Left lung (tissue), 10 donors: Measurements from ENCODE around the gene ETV5. TPM values are rescaled to one million over a fixed set of nuclear protein-coding genes. Genes with fewer than 3 reads are reported as not detected.

ENCODE experiments used
- ATAC-seq: fragments of 200-7000 bp; cut with Tn5 transposase; one replicate; pipeline ENCODE4 v1.9.1; 2020; ENCODE audit warnings: moderate library complexity
- DNase-seq, 4 donors: peaks; one replicate each; pipeline ENCODE4 v3.0.0-alpha.2; 2013 to 2020
- H3K27ac ChIP-seq, 2 donors: fragments of 200-600 bp; sonication (generic) in 1 of 2; one replicate each; pipeline versions ENCODE4 v1.5.0 to v1.8.0; 2020 to 2021
- H3K27me3 ChIP-seq, 2 donors: fragments of 200-600 bp; sonication (generic) in 1 of 2; one replicate each; pipeline versions ENCODE4 v1.5.0 to v1.8.0; 2020 to 2021
- H3K36me3 ChIP-seq, 2 donors: fragments of 200-600 bp; sonication (generic) in 1 of 2; one replicate each; pipeline versions ENCODE4 v1.5.0 to v1.8.0; 2020 to 2021
- H3K4me1 ChIP-seq, 2 donors: fragments of 200-600 bp; one replicate each; pipeline ENCODE4 v1.8.0; 2021
- H3K4me3 ChIP-seq, 2 donors: fragments of 200-600 bp; sonication (generic) in 1 of 2; one replicate each; pipeline versions ENCODE4 v1.5.0 to v1.8.0; 2020 to 2021; ENCODE audit warnings: mild to moderate bottlenecking in 1 of 2
- H3K9me3 ChIP-seq, 2 donors: fragments of 200-600 bp; sonication (generic) in 1 of 2; one replicate each; pipeline versions ENCODE4 v1.5.0 to v1.8.0; 2020 to 2021
- CTCF ChIP-seq, 2 donors: fragments of 200-600 bp; sonication (generic) in 1 of 2; IDR thresholded peaks; one replicate each; pipeline versions ENCODE4 v1.5.0 to v1.8.0; 2021; ENCODE audit warnings: antibody characterized with exemption in 2 of 2
- intact Hi-C, 2 donors: fragments of 100-400 bp; cut with DNase I; formaldehyde crosslinking; loops; one replicate each; pipeline versions ENCODE4 v1.11.2 to v1.14.2; 2022
- polyA plus RNA-seq, 6 donors: library from polyadenylated mRNA; unstranded; fragments of 120-200 nt; gene quantifications; one replicate each; pipeline ENCODE4 v1.2.1, GENCODE V29; 2013; ENCODE audit not compliant: insufficient read length in 6 of 6
- total RNA-seq, 2 donors: library from RNA; stranded (reverse); fragmentation: NEBNext Ultra II Directional; extraction: Animal tissue kit (Norgen Biotek cat#: 25700); gene quantifications; one replicate each; pipeline ENCODE4 v1.2.1, GENCODE V29; 2021
- donor health status: DM: no; HTN: yes; CAD: no.
- donor health status: DM: no; HTN: no; CAD: no.

The ETV5 gene
- total and polyA plus RNA-seq, 8 donors: 40.7 to 332 (median 266) TPM

- DNase-seq: no peak
- H3K27me3 ChIP-seq: no peaks in the 10 kb centered on the region
- TF ChIP-seq CTCF (IDR thresholded peaks at IDR 0.05): no peak
- H3K4me1 ChIP-seq: no peaks in the 10 kb centered on the region
- intact Hi-C loops: no loop called here
- H3K27ac ChIP-seq: no peak overlapping the region
- ATAC-seq: no peak
- H3K9me3 ChIP-seq: no peaks in the 10 kb centered on the region
- no peaks in the 10 kb centered on the region for H3K36me3 ChIP-seq
- no peak overlapping the region for H3K4me3 ChIP-seq
Measured at GRCh38 chr3:186137051-186137685, 28.3 kb upstream of the ETV5 start.

- ATAC-seq (no peak), DNase-seq (no peak)
- no peaks in the 10 kb centered on the region for H3K9me3 ChIP-seq
- no peaks in the 10 kb centered on the region for H3K27me3 ChIP-seq
- no peaks in the 10 kb centered on the region for H3K36me3 ChIP-seq
- H3K4me1 ChIP-seq: no peaks in the 10 kb centered on the region
- H3K4me3 ChIP-seq: no peak overlapping the region
- H3K27ac ChIP-seq: no peak overlapping the region
- intact Hi-C loops: no loop called here
- no peak for TF ChIP-seq CTCF (IDR thresholded peaks at IDR 0.05)
Measured at GRCh38 chr3:186133980-186134379, 25.1 kb upstream of the ETV5 start.

GRCh38 chr3:186132487-186132886 is 23.6 kb upstream of the ETV5 start:
- Histone ChIP-seq H3K27ac (no peak overlapping the region), H3K27me3 (no peaks in the 10 kb centered on the region), H3K4me1 (no peaks in the 10 kb centered on the region), H3K4me3 (no peak overlapping the region), H3K9me3 (no peaks in the 10 kb centered on the region), H3K36me3 (no peaks in the 10 kb centered on the region)
- ATAC-seq: no peak
- DNase-seq: no peak
- no peak for TF ChIP-seq CTCF (IDR thresholded peaks at IDR 0.05)
- intact Hi-C loops: no loop called here

- Histone ChIP-seq H3K4me1 (no peaks in the 10 kb centered on the region), H3K27me3 (no peaks in the 10 kb centered on the region), H3K27ac (no peak overlapping the region), H3K9me3 (no peaks in the 10 kb centered on the region), H3K4me3 (no peak overlapping the region), H3K36me3 (no peaks in the 10 kb centered on the region)
- DNase-seq (no peak), ATAC-seq (no peak)
- no peak for TF ChIP-seq CTCF (IDR thresholded peaks at IDR 0.05)
- intact Hi-C loops: no loop called here
Measured at GRCh38 chr3:186129206-186129605, 20.3 kb upstream of the ETV5 start.

- H3K27ac ChIP-seq: no peak overlapping the region
- no peaks in the 10 kb centered on the region for H3K27me3 ChIP-seq
- H3K4me1 ChIP-seq: no peaks in the 10 kb centered on the region
- TF ChIP-seq CTCF (IDR thresholded peaks at IDR 0.05): no peak
- DNase-seq (no peak), ATAC-seq (no peak)
- no peak overlapping the region for H3K4me3 ChIP-seq
- H3K9me3 ChIP-seq: no peaks in the 10 kb centered on the region
- no peaks in the 10 kb centered on the region for H3K36me3 ChIP-seq
- intact Hi-C loops: no loop called here
Measured at GRCh38 chr3:186128158-186128557, 19.3 kb upstream of the ETV5 start.
